Cardiac fibroblast (primary cell): ENCODE measurements around the gene LRRC4C.

Experiments
- DNase-seq, 2 donors: peaks; one replicate each; pipeline versions ENCODE4 v3.0.0 to v3.0.0-alpha.2; 2010; ENCODE audit warnings: low read depth in 2 of 2
- H3K4me3 ChIP-seq, 2 donors: replicated peaks in 1 of 2; 1 replicate in 1 of 2; 2 replicates in 1 of 2; pipeline ENCODE4 v1.5.1; 2011; ENCODE audit warnings: low read depth in 2 of 2, low read length in 2 of 2, mild to moderate bottlenecking in 2 of 2, moderate library complexity in 1 of 2
- TF ChIP-seq, protein P1 (sequence below): IDR thresholded peaks from one replicate; pipeline ENCODE4 v1.5.1; 2011; ENCODE audit warnings: low read depth, mild to moderate bottlenecking, low read length, inconsistent platforms

Gene LRRC4C

GRCh38 chr11:40227730-40228129 is 1231.7 kb downstream of the LRRC4C start:
- TF ChIP-seq, protein P1, sequence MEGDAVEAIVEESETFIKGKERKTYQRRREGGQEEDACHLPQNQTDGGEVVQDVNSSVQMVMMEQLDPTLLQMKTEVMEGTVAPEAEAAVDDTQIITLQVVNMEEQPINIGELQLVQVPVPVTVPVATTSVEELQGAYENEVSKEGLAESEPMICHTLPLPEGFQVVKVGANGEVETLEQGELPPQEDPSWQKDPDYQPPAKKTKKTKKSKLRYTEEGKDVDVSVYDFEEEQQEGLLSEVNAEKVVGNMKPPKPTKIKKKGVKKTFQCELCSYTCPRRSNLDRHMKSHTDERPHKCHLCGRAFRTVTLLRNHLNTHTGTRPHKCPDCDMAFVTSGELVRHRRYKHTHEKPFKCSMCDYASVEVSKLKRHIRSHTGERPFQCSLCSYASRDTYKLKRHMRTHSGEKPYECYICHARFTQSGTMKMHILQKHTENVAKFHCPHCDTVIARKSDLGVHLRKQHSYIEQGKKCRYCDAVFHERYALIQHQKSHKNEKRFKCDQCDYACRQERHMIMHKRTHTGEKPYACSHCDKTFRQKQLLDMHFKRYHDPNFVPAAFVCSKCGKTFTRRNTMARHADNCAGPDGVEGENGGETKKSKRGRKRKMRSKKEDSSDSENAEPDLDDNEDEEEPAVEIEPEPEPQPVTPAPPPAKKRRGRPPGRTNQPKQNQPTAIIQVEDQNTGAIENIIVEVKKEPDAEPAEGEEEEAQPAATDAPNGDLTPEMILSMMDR, result no peak
- no peak for DNase-seq
- H3K4me3 ChIP-seq, result no peak overlapping the region

DNA sequence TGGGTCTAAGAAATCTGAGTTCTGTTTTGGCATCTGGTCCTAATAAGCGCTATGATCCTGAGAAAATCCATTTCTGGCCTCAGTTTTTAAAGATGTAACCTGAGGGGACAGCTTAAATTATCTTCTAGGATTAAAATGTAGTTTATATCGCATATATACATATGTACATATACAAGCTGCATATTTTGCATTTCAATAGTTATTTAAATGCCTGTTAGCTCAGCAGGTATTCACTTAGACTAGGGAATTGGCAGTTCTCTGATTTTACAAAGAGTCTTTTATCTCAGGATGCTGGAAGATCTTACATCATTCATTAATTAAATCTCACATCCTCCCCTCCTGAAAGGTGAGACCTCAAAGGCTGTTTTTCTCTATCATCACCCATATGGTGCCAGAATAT is 1232.8 kb downstream of the LRRC4C start:
- TF ChIP-seq, protein P1, result no peak
- no peak overlapping the region for H3K4me3 ChIP-seq
- no peak for DNase-seq

- TF ChIP-seq, protein P1, result no peak
- DNase-seq, result no peak
- H3K4me3 ChIP-seq, result no peak overlapping the region
Measured at GRCh38 chr11:40223596-40224330, 1235.7 kb downstream of the LRRC4C start.

GRCh38 chr11:40219401-40219800 is 1240.1 kb downstream of the LRRC4C start:
- no peak for DNase-seq
- TF ChIP-seq, protein P1, result no peak
- no peak overlapping the region for H3K4me3 ChIP-seq

DNA sequence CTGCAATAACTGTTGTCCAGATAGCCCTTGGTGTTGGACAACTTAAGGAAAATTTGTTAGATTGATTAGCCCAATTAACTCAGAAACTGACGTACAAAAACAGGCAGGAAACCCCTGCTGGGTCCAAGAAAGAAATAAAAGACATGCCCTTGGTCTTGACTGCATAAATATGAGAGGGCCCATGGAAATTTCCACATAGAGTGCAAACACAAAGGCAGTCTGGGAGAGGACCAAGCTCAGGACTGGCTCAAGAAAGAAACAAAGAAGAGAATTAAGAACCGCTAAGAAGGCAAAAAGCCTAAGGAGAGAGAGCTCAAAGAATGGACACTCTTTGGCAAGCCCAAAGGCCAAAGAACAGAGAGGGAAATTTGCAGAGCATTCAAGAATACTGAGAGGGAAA is 1243.9 kb downstream of the LRRC4C start:
- DNase-seq, result no peak
- H3K4me3 ChIP-seq, result no peak overlapping the region

DNA sequence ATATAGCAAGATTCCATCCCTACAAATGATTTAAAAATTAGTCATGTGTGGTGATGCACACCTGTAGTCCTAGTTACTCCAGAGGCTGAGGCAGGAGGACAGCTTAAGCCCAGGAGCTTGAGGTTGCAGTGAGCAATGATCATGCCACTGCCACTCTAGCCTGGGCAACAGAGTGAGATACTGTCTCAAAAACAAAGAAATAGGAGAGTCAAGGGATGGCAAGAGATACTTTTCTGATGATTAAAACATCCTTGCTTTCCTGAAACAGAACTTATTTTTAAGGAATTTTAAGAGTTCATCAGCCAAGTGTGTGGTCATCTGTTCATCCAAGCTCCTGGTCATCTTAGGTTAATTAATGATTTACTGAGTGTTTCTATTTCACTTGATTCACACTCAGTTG is 1252.0 kb downstream of the LRRC4C start:
- no peak for DNase-seq
- H3K4me3 ChIP-seq, result no peak overlapping the region
- TF ChIP-seq, protein P1, result no peak

More for the DNA sequence above, 1243.9 kb downstream of the LRRC4C start:
- TF ChIP-seq, protein P1, result no peak

DNA sequence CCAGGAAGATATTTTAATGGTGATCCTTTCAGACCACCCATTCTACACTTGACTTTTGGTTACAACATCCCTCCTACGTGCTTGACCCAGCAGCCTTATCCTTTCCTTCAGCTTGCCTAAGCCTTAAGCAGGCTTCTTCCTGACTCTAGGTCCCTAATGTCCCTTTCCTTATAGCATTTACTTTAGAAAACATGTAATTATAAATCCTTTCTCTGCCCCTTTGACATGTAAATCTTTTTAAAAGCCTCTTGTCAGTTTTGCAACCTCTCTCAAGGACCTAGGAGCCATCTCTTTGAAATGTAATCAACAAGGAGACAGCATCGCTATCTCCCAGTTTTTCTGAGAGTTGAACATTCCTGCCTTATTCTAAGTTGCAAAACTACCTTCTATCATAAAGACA is 1255.2 kb downstream of the LRRC4C start:
- DNase-seq, result no peak
- no peak overlapping the region for H3K4me3 ChIP-seq
- TF ChIP-seq, protein P1, result no peak
